Parathyroid adenoma (tissue), 2 donors: ENCODE results near the gene ZNF732.
"Not testable (repeated sequence)": the region's sequence is repeated elsewhere in the genome, so short reads cannot be mapped to it uniquely, and the experiment has no call there.

ENCODE experiments used
- H2AFZ ChIP-seq: fragments of 300-600 bp; sonication (generic); one replicate; pipeline ENCODE4 v1.7.0; 2017; ENCODE audit warnings: antibody characterized with exemption, mild to moderate bottlenecking
- H3K27ac ChIP-seq: fragments of 300-600 bp; sonication (generic); one replicate; pipeline ENCODE4 v1.7.0; 2017
- H3K27me3 ChIP-seq: fragments of 300-600 bp; sonication (generic); one replicate; pipeline ENCODE4 v1.7.0; 2017; ENCODE audit warnings: low read length; ENCODE audit not compliant: control insufficient read depth, insufficient read depth
- H3K36me3 ChIP-seq: fragments of 300-600 bp; sonication (generic); one replicate; pipeline ENCODE4 v1.7.0; 2017; ENCODE audit warnings: low read length; ENCODE audit not compliant: control insufficient read depth, insufficient read depth
- H3K4me1 ChIP-seq: fragments of 300-600 bp; sonication (generic); one replicate; pipeline ENCODE4 v1.7.0; 2017; ENCODE audit warnings: control low read depth
- H3K4me2 ChIP-seq: fragments of 300-600 bp; sonication (generic); one replicate; pipeline ENCODE4 v1.7.0; 2017; ENCODE audit warnings: low read length
- H3K4me3 ChIP-seq: fragments of 300-600 bp; sonication (generic); one replicate; pipeline ENCODE4 v1.7.0; 2017; ENCODE audit warnings: low read depth, low read length
- H3K79me2 ChIP-seq: fragments of 300-600 bp; sonication (generic); one replicate; pipeline ENCODE4 v1.7.0; 2017; ENCODE audit warnings: control low read depth
- H3K9ac ChIP-seq: fragments of 300-600 bp; sonication (generic); one replicate; pipeline ENCODE4 v1.7.0; 2017; ENCODE audit warnings: mild to moderate bottlenecking
- H3K9me3 ChIP-seq: fragments of 300-600 bp; sonication (generic); one replicate; pipeline ENCODE4 v1.7.0; 2017; ENCODE audit warnings: low read length; ENCODE audit not compliant: control insufficient read depth
- TF ChIP-seq, protein P1 (sequence below): fragments of 300-600 bp; sonication (generic); IDR thresholded peaks from one replicate; pipeline ENCODE4 v1.7.0; 2017; ENCODE audit warnings: antibody characterized with exemption, mild to moderate bottlenecking
- donor health status: primary hyperparathyroidism.

The ZNF732 gene

DNA sequence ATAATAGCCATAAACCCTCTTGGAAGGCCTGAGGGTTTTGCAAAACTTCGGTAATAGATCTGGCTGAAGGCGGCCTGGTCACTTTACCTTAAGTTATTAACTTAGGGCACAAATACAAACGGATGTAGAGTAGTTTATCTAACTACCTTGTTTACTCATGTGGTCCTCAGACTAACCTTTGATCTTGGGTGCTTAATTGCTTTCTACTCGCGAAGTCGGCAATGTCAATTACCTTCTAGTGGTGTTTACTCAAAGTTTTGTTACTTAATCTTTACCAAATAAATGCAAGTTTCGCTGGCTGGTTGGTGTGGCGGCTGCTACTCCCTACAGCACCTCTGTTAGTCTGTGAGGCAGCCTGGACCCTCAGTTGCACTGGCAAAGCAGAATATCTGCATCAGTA is 23.5 kb upstream of the ZNF732 start:
- H3K9ac ChIP-seq, result no peak overlapping the region
- no peaks in the 10 kb centered on the region for H3K79me2 ChIP-seq
- no peaks in the 10 kb centered on the region for H3K9me3 ChIP-seq
- no peaks in the 10 kb centered on the region for H3K27me3 ChIP-seq
- H2AFZ ChIP-seq, result no peak overlapping the region
- H3K4me2 ChIP-seq, result no peak overlapping the region
- TF ChIP-seq, protein P1, sequence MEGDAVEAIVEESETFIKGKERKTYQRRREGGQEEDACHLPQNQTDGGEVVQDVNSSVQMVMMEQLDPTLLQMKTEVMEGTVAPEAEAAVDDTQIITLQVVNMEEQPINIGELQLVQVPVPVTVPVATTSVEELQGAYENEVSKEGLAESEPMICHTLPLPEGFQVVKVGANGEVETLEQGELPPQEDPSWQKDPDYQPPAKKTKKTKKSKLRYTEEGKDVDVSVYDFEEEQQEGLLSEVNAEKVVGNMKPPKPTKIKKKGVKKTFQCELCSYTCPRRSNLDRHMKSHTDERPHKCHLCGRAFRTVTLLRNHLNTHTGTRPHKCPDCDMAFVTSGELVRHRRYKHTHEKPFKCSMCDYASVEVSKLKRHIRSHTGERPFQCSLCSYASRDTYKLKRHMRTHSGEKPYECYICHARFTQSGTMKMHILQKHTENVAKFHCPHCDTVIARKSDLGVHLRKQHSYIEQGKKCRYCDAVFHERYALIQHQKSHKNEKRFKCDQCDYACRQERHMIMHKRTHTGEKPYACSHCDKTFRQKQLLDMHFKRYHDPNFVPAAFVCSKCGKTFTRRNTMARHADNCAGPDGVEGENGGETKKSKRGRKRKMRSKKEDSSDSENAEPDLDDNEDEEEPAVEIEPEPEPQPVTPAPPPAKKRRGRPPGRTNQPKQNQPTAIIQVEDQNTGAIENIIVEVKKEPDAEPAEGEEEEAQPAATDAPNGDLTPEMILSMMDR, result no peak
- no peaks in the 10 kb centered on the region for H3K36me3 ChIP-seq
- H3K4me3 ChIP-seq, result no peak overlapping the region
- H3K27ac ChIP-seq, result no peak overlapping the region
- H3K4me1 ChIP-seq, result no peaks in the 10 kb centered on the region

DNA sequence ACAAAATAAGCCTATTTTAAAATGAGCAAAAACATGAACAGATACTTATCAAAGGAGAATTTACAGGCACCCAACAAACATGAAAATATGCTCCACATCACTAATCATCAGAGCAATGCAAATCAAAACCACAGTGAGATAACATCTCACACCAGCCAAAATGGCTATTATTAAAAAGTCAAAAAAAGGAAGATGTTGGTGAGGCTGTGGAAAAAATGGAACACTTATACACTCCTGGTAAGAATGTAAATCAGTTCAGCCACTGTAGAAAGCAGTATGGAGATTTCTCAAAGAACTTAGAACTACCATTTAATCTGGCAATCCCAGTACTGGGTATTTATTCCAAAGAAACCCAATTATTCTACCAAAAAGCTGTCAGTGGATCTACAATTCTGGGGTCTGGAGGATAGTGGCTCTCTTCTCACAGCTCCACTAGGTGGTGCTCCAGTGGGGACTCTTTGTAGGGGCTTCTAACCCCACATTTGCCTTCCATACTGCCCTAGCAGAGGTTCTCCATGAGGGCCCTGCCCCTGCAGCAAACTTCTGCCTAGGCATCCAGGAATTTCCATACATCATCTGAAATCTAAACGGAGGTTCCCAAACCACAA is 9.1 kb upstream of the ZNF732 start:
- no peaks in the 10 kb centered on the region for H3K36me3 ChIP-seq
- H2AFZ ChIP-seq, result no peak overlapping the region
- H3K9me3 ChIP-seq, result no peaks in the 10 kb centered on the region
- no peak overlapping the region for H3K27ac ChIP-seq
- no peaks in the 10 kb centered on the region for H3K4me1 ChIP-seq
- no peaks in the 10 kb centered on the region for H3K79me2 ChIP-seq
- H3K4me3 ChIP-seq, result no peak overlapping the region
- H3K4me2 ChIP-seq, result no peak overlapping the region
- TF ChIP-seq, protein P1, result no peak
- no peaks in the 10 kb centered on the region for H3K27me3 ChIP-seq
- no peak overlapping the region for H3K9ac ChIP-seq

DNA sequence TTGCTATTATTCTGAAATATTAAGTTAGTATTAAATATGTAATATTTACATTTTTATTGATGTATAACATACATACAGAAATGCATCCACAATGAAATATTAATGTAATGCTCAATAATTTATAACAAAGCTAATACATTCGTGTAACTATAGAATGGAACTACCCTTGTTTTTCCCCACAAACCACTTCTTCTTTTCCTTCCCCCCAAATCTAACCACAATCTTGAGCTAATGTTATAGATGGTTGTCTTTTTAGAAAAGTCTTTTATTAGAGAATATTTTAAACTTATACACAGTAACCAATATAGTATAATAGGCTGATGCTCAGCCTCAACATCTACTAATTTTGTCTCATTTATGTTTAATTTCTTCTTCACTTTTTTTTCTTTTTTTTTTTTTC is 4.5 kb upstream of the ZNF732 start:
- H3K27me3 ChIP-seq, result no peaks in the 10 kb centered on the region
- no peak overlapping the region for H3K9ac ChIP-seq
- TF ChIP-seq, protein P1, result no peak
- no peak overlapping the region for H3K4me3 ChIP-seq
- H3K4me2 ChIP-seq, result no peak overlapping the region
- no peaks in the 10 kb centered on the region for H3K4me1 ChIP-seq
- H3K36me3 ChIP-seq, result no peaks in the 10 kb centered on the region
- no peaks in the 10 kb centered on the region for H3K79me2 ChIP-seq
- no peak overlapping the region for H3K27ac ChIP-seq
- H3K9me3 ChIP-seq, result no peaks in the 10 kb centered on the region
- no peak overlapping the region for H2AFZ ChIP-seq

DNA sequence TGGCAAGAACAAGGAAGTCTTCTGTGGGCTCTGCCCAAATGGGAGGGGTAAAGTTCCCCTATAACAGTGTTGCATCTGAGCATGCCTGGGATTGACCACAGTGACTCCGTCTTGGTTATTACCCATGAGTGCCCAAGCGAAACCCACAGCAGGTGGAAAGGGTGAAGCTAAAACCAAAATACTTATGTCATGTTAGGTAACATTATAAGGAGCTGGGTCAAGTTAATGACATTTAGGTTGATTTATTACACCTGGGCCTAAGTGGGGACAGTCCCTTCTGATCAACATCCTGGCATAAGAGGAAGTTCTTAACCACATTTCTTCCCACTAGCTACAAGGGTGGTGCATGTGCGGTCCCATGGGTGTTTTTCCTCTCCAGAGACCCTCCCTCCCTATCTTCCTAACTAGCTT is 1.3 kb upstream of the ZNF732 start:
- no peak overlapping the region for H3K9ac ChIP-seq
- no peaks in the 10 kb centered on the region for H3K4me1 ChIP-seq
- H3K4me3 ChIP-seq, result no peak overlapping the region
- H3K79me2 ChIP-seq, result no peaks in the 10 kb centered on the region
- no peak overlapping the region for H3K27ac ChIP-seq
- H3K4me2 ChIP-seq, result no peak overlapping the region
- H3K9me3 ChIP-seq, result no peaks in the 10 kb centered on the region
- no peak overlapping the region for H2AFZ ChIP-seq
- no peaks in the 10 kb centered on the region for H3K27me3 ChIP-seq
- TF ChIP-seq, protein P1, result no peak
- no peaks in the 10 kb centered on the region for H3K36me3 ChIP-seq

DNA sequence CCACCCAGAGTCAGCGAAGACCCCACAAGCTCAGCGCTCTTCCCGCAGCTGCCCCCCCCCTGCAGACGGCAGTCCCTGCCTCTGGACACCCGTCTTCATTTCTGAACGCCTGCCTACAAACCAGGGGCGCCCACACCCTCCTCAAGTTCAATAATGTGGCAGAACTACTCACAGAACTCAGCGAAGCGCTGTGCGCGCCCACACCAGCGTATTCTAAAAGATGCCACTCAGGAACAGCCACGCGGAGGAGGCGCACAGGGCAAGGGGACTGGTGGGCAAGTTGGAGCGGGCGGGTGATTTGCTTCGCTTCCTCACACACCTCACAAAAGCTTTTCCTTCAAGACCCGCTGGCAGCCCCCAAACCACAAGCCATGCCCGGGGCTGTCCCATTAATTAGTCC is 758 bp downstream of the ZNF732 start:
- not testable (repeated sequence) for H3K9ac ChIP-seq, H3K27ac ChIP-seq, H3K36me3 ChIP-seq, H3K27me3 ChIP-seq, H3K4me1 ChIP-seq, H3K9me3 ChIP-seq, H3K79me2 ChIP-seq
- peak overlapping the region; percentile 56 for H2AFZ ChIP-seq
- H3K4me2 ChIP-seq, result peak overlapping the region; percentile 94
- peak overlapping the region; percentile 78 for H3K4me3 ChIP-seq
